Stimulated activated CD4-positive, alpha-beta T cell treated with anti-CD3 and anti-CD28 coated beads, Interleukin-12 subunit alpha, Interleukin-12 subunit beta, amount 100 ng/mL, for 24 hours (primary cell): ENCODE data around the gene BACH2.

Experiments used
- DNase-seq, 2 experiments: peaks; one replicate each; pipeline ENCODE4 v3.0.0-alpha.2; 2020; ENCODE audit warnings: low read depth in 2 of 2

The BACH2 gene

DNA sequence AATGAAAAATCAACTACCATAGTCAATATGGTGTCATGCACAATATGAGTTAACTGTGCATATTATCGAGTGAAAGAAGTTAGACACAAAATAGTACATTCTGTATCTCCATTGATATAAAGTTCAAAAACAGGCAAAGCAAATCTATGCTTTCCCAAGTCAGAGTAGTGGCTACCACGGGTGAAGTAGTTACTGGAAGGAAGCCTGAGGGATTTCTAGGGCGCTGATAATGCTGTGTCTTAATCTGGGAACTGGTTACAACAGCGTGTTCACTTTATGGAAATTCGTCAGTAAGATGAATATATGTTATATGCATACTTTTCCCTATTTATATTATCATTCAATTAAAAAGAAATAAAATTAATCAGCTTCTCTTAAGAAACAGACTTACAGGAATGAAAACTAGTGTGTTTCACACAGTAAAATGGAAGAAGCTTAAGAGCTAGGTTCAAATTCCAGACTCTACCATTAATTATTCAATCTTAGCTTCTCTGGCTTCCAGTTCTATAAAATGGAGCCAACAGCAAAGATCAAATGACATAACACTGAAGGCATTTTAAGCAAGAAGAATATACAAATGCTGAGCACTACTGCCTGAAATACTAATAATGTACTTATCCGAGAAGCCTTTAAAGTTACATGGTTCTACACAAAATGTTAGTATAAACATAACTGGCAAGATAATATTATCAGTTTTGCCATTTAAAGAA is 19.2 kb downstream of the BACH2 start:
- DNase-seq, result no peak

DNA sequence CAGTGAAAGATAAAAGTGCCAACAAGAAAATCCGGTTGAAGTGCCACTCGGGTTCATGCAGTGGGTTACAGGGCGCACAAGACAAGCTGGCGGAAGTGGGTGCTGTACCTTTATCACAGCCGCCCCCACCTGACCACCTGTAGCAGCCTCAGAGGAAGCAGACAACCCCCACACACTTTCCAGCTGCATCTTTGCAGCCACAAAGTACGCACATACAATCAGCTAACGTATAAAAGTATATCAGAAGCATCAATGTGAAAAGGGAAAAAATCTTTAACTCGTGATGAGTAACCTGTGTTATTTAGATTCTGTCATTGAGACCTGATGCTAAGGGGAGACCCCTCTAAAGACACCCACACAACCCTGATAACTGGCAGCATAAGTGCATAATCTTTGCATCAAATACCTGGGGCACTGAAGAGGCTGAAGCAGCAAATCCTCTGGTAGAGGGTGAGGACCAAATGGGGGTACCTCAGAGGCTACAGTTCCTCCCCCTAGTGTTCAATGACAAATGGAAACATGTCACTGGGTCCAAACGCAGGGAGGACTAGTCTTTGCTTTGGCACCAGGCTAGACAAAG is 22.1 kb downstream of the BACH2 start:
- DNase-seq, result peak; percentile 79 to 83

DNA sequence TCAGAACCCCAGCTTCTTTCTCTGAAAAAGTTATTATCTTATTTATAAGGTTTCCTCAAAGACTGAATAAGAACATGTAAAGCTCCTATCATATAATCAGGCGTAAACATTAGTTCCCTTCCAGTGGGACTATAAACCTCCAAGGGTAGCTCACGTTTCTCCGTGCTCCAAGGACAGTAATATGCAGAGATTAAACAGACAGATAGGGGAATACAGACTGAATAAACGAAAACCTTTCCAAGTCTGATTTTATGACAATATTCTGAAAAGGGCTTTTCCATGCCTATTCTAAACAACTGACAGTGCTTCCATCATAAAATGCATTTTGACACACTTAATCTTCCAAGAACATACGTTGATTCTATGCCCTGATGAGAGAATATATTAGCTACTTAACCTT is 22.8 kb downstream of the BACH2 start:
- DNase-seq, result no peak

DNA sequence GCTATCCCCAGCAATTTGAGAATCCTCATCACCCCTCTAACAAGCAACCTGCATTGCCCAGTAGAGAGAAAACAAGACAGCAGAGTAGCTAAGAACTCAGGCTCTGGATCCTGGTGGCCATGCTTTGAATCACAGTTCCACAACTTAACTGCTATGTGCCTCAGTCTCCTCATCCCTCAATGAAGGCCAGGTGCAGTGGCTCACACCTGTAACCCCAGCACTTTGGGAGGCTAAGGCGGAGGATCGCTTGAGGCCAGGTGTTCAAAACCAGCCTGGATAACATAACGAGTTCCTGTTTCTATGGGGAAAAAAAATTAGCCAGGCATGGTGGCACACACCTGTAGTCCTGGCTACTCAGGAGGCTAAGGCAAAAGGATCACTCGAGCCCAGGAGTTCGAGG is 23.7 kb downstream of the BACH2 start:
- DNase-seq, result no peak

DNA sequence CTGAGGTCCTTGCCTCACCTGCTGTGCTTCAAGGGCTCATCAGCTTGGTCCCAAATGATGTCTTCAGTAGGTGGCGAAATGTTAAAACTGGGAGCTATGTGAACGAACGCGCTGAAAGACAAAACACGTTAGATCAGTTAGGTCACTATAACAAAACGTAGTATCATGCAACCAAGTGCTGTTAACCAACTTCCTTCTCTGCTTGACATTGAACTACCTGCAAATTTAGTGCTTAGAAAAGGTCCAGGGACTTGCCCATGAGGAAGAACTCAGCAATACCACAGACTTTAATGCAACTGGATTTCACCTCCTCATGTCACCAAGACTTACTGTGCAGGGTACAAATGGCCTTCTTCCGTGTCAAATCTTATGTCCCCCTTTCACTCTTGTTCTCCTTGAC is 24.8 kb downstream of the BACH2 start:
- no peak for DNase-seq

DNA sequence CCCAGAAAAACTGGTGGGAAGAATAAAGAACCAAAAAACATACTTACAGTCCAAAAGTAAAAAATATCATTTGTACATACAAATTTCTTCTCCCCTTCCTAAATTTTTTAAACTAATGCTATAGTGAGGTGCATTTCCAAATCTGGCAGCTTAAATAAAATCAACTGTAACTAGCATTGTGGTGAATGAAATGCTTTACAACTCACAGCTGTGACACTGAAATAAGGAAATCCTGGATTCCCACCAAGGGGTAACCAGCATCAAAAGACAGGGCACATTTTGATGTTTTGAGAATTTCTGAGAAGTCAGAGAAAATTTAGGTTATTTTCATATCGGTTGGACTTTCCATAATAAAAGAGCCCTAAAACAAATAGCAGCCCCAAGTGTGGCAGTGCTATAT is 27.3 kb downstream of the BACH2 start:
- no peak for DNase-seq

DNA sequence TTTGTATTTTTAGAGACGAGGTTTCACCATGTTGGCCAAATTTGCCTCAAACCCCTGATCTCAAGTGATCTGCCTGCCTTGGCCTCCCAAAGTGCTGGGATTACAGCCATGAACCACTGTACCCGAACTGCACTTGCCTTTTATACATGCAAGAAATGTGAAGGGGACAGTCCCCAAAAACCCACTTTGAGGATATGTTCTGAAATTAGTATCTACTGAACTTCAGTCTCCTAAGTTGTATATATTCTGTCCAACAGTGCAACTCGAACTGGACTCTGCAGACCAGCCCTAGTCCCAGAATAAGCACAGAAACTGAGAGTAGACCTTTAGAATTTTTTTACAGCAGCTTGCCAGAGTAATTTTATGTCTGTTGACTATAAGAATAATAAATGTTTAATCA is 28.5 kb downstream of the BACH2 start:
- DNase-seq, result no peak

DNA sequence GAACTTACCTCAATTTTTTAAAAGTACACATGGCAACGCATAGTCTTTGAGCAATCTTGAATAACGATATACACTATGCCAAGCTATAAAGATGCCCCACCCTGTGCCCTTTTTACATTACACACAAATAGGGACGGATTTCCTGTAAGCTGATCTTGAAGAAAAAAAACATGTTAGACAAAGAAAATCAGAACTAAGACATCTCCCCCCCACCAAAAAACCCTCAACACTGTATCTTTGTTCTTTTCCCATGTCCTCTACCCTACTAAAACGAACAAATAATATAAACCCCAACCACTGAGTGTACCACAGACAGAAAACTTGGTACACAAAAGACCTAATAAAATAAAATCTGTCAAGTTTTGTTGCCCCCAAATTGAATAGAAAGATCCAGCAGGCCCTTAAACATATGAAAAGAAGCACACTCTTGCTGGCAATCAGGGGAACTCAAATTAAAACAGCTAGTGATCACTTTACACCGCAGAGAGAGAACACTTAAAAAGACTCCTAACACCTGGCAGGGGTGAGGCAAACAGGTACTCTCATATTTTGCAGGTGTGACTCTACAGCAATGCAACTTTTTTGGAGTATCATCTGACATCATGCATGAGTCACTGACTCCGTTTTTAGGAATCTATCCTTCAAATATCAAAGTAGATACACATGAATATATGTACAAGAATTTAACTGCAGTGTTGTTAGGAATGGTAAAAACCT is 29.6 kb downstream of the BACH2 start:
- no peak for DNase-seq

DNA sequence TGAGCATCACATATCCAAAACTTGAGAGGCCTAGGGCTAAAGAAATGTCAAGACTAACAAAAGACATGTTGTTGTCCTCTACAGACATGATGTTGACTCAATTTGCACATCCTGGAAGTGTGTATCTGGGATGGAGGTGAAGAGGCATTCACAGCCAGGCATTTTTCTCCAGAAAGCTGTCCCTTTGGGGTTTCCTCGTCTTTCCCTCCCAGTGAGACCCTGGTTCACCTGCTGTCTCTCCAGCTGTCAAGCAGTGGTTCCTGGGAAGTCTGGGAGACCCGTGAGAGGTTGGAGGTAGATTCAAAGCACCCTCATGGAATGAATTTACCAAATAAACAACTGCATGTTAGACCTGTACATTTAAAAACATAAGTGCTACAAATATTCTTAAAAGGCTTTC is 32.1 kb downstream of the BACH2 start:
- DNase-seq, result no peak

DNA sequence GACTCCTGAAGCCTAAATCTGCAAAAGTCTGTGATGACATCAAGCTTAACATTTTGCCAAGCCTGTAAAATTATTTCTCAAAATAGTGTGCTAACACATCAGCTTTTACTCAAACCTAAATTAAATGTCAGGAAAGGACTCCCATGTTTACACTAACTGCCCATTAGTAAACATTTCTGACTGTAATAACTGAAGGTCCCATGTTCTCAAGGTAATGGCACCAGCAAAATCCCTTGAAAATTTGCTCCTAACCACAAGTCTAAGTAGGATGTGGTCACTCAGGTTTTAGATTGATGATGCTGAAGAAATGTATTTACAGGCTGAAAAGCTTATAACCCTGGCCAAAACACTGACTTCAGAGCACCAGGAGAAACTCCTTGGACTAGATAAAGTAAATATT is 33.0 kb downstream of the BACH2 start:
- DNase-seq, result no peak

DNA sequence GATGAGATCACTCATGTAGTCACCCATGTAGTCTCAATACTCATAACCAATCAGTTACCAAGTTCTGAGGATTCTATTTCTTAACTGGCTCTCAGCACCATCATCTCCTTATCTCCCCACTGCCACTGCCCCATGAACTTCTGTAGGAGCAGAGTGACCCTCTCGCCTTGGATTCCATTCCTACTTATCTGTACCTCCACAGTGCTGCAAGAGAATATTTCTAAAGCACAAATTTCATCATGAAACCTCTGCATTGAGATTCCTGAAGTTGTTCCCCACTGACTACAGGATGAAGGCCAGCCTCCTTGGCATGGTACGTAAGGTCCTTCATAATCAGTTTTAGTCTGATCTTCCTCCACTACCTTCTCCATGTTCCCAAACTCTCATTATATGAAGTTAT is 34.8 kb downstream of the BACH2 start:
- DNase-seq, result no peak

DNA sequence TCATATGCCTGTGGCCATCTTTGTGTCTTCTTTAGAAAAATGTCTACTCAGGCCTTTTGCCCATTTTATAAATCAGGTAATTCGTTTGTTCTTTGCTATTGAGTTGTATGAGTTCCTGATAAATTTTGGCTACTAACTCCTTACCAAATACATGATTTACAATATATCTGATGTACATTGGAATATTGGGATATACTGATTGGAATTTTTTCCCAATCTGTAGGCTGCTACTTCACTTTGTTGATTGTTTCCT is 39.2 kb downstream of the BACH2 start:
- DNase-seq, result no peak

DNA sequence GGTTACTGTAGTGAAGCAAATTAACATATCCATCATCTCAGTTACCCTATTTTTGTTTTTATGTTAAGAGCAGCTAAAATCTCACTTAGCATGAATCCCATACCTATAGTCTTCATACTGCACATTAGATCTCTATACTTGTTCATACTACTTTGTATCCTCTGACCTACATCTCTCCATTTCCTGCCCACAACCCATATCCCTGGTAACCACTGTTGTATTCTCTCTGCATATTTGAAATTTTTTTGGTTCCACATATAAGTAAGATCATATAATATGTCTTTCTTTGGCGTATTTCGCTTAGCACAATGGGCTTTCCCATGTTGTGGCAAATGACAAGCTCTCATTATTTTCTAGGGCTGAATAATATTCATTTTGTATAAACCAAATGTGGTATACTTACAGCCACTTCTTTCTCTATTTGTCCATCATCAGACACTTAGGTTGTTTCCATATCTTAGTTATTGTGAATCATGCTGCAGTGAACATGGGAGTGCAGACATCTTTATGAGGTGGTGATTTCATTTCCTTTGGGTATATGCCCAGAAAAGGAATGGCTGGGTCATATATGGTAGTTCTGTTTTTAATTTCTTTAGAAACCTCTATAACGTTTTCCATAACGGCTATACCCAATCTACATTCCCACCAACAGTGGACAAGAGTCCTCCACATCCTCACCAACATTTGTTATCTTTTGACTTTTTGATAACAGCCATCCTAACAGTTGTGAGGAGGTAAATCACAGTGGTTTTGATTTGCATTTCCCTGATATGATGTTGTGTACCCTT is 39.8 kb downstream of the BACH2 start:
- no peak for DNase-seq

DNA sequence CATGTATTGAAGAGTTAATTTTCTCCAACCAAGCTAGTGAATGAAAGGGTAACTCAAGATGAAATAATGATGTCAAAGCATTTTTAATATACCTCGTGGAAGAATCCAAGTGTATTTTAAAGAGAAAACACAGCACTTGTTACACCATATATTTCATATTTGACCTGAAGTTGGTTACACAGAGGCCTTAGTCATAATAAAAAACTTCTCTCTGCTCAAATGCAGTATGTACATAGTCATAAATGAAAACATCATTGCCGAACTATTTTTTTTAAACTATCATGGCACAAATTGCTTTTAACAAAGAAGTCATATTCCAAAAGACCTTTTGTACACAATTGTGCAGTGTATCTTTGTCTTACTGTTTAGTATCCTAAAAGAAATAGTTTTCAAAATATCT is 43.0 kb downstream of the BACH2 start:
- DNase-seq, result no peak

DNA sequence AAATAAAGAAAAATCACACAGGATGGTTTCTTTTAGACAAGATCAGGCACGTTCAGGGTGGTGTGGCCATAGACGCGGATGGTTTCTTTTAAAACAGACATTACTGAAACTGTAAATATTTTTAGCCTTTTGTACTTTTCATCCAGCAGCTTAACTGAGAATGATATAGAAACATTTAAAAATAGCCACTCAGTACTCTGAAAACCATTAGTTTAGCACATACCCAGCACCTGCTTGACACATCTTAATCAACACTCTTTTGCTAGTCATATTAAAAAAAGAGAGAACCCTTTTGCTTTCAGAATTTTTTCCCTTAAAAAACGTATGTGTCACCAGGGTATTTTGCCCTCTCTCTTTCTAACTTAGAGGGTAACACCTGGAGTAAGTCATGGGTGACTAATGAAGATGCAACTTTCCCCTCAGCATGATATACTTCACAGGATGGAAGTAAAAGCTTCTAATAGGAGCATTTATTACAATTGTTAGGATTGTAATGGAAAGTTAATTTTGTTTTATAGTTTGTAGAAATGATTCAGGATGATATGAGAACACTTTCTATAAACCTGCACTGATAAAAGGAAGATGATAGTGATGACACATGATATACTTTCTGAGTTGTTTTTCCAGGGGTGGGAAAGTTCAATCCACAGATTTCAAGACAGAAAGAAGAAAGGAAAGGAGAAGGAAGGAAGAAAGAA is 45.2 kb downstream of the BACH2 start:
- no peak for DNase-seq

DNA sequence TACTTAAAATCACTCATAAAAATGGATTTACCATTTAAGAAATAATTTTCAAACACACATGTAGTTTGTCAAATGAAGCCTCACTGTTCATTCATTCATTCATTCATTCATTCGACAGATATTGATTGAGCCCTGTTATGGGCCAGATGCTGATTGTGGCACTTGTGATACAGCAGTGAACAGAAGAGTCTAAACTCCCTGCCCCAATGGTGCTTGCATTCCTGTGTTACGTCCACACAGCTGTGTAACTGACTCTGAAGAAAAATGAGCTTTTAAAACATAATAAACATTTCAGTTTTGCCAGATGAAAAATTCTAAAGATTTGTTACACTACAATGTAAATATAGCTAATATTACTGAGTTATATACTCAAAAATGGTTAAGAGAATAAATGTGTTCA is 46.2 kb downstream of the BACH2 start:
- no peak for DNase-seq

DNA sequence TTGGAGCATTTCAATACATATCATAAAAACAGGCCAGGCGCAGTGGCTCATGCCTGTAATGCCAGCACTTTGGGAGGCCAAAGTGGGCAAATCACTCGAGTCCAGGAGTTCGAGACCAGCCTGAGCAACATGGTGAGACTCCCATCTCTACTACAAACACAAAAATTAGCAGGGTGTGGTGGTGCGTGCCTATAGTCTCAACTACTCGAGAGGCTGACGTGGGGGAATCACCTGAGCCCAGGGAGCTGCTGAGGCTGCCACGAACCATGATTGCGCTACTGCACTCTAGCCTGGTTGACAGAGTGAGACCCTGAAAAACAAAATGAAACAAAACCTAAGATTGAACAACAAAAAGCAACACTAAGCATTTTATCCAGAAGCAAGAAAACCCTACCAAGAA is 47.2 kb downstream of the BACH2 start:
- DNase-seq, result peak in 1 of 2 experiments; percentile 25

DNA sequence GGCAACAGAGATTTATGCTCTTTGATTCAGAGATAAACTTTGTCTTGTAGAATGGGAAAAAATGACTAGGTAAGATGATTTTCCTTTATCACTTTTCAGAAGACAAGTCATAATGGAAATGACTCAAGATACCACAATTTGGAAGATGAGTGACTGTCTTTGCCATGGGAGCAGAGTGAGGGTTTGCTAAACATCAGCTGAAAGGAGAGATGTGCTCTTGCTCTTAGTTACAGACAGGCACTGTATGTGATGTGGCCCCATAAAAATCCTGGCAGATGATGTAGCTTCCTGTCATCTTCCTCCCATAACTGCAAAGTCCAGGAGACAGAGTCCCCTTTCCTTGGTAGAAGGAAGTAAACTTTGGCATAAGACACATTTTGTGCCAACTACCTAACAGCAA is 47.6 kb downstream of the BACH2 start:
- no peak for DNase-seq

DNA sequence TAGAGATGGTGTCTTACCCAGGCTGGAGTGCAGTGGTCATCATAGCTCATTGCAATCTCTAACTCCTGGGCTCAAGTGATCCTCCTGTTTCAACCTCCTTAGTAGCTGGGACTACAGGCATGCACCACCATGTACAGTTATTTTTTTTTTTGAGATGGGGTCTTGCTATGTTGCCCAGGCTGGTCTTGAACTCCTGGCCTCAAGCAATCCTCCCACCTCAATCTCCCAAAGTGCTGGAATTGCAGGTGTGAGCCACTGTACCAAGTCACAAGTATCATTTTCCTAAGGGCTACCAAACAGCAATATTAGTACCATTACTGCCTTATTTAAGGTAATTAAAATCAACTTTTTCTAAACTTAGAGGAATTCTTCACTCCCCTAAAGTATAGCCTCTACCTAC is 49.4 kb downstream of the BACH2 start:
- no peak for DNase-seq

DNA sequence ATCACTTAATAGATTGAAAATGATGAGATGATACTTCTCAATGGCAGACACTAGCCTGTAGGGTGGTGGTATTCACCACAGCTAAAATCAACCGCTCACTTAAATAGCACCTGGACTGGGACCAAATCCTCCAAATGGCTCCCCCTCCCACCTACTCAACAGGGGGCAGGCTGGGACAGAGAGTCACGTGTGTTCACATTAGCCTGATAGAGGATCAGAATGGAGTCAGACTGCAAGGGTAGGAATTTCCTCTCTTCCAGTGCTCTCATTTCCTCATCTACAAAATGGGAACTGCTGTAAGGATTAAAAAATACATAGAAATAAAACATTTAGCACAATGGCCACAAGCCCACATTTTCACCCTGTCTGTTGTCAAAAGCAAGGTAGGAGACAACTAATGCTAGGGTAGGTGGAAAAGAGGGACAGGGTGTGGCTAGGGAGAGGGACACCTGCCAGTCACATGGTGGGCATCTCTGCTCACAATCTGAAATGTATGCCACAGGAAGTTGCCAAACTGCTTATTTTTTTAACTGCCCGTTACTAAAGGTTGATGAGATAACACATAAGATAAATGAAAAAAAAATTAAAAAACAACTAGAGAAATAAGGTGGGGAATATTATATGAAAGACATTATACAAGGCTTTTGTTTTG is 55.3 kb downstream of the BACH2 start:
- no peak for DNase-seq

DNA sequence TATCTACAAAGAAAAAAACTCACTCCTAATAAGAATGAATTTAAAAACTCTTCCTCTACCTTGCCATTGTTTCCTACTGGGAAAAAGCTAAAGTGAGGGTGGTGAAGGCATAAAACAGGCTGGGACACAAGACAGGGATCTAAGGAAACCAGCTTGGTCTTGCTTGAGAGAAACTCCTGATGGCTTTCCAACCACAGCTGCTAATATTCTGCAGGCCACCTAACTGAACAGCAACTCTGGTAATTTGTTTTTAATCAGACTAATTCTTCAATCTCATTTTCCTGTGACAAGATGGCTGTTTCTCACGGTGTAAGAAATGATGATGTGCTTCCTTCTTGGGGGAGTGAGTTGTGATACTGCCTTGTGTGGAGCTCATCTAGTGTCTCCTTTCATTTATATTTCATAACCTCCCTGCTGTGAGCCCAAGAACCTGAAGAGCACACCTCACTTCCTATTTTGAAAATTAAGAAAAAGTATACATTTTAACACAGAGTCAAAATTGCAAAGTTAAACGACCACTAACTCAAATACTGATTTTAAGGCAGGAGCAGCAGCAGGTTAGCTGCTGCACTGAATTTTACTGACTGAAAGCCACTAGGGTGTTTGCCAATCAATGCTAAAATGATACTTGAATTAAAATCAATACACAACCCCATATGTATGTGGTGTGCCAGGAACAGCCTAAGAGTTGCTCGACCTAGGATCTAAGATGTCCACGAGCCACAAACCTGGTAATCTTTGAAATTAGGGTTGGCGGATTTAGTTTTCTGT is 58.0 kb downstream of the BACH2 start:
- DNase-seq, result no peak
